HepG2 (cell line): Measurements from ENCODE around the gene SMIM45.

Experiments used
- BATF2 ChIP-seq: sonication (generic); formaldehyde crosslinking; IDR thresholded peaks from 2 replicates; pipeline ENCODE4 v1.8.0; 2022; ENCODE audit warnings: mild to moderate bottlenecking, missing genetic modification reagents, moderate library complexity
- DZIP1 ChIP-seq: sonication (generic); formaldehyde crosslinking; IDR thresholded peaks from 2 replicates; pipeline ENCODE4 v1.5.0; 2020; ENCODE audit warnings: mild to moderate bottlenecking, missing genetic modification reagents
- PATZ1 ChIP-seq: sonication (generic); formaldehyde crosslinking; IDR thresholded peaks from 2 replicates; pipeline ENCODE4 v1.4.0; 2020; ENCODE audit warnings: missing genetic modification reagents
- RNF219 ChIP-seq: sonication (generic); formaldehyde crosslinking; IDR thresholded peaks from 2 replicates; pipeline ENCODE4 v1.5.0; 2020; ENCODE audit warnings: mild to moderate bottlenecking, missing genetic modification reagents
- SMYD3 ChIP-seq: sonication (generic); formaldehyde crosslinking; IDR thresholded peaks from 2 replicates; pipeline ENCODE4 v1.8.1; 2023; ENCODE audit warnings: mild to moderate bottlenecking, missing genetic modification reagents
- ZEB1 ChIP-seq: IDR thresholded peaks from 2 replicates; pipeline ENCODE4 v1.6.1; 2012; ENCODE audit warnings: mild to moderate bottlenecking, low read depth, inconsistent platforms; ENCODE audit not compliant: insufficient replicate concordance
- ZNF10 ChIP-seq: sonication (generic); formaldehyde crosslinking; IDR thresholded peaks from 2 replicates; pipeline ENCODE4 v1.4.0; 2020; ENCODE audit warnings: mild to moderate bottlenecking, low read depth, missing genetic modification reagents, borderline replicate concordance
- ZNF276 ChIP-seq: sonication (generic); formaldehyde crosslinking; IDR thresholded peaks from 2 replicates; pipeline ENCODE4 v1.4.0; 2020; ENCODE audit warnings: mild to moderate bottlenecking, low read depth, missing genetic modification reagents
- ZNF280B ChIP-seq: sonication (generic); formaldehyde crosslinking; IDR thresholded peaks from 2 replicates; pipeline ENCODE4 v1.5.0; 2020; ENCODE audit warnings: missing genetic modification reagents, mild to moderate bottlenecking, borderline replicate concordance
- ZNF331 ChIP-seq: sonication (generic); formaldehyde crosslinking; IDR thresholded peaks from 2 replicates; pipeline ENCODE4 v1.4.0; 2020; ENCODE audit warnings: missing genetic modification reagents
- ZNF512B ChIP-seq: sonication (generic); formaldehyde crosslinking; IDR thresholded peaks from 2 replicates; pipeline ENCODE4 v1.5.1; 2020; ENCODE audit warnings: missing genetic modification reagents, mild to moderate bottlenecking, borderline replicate concordance
- ZNF589 ChIP-seq: sonication (generic); formaldehyde crosslinking; conservative IDR thresholded peaks from 2 replicates; pipeline ENCODE4 v1.8.0; 2022; ENCODE audit warnings: mild to moderate bottlenecking, moderate library complexity, missing genetic modification reagents
- ZNF7 ChIP-seq: IDR thresholded peaks from 2 replicates; pipeline ENCODE4 v1.6.1; 2016; ENCODE audit warnings: missing biosample characterization, missing genetic modification reagents

Gene SMIM45

GRCh38 chr22:41946629-41947423 is 5.1 kb upstream of the SMIM45 start, which contains the start of gene CENPM (continued):
- TF ChIP-seq SMYD3 (CRISPR knock-in tag) = peak; percentile 94
- no peak; the same call in none of the 2 replicates for TF ChIP-seq BATF2 (CRISPR knock-in tag)
- no peak for TF ChIP-seq ZNF512B (CRISPR knock-in tag)
- no peak; the same call in 1 of the 2 replicates for TF ChIP-seq ZNF280B (CRISPR knock-in tag)
- 0 out of 2 replicates have a peak, but pooled peaks have one; percentile 34 for TF ChIP-seq ZNF331 (CRISPR knock-in tag)
- no peak for TF ChIP-seq DZIP1 (CRISPR knock-in tag)
- TF ChIP-seq ZNF589 (CRISPR knock-in tag) = no peak
- 0 out of 2 replicates have a peak, but pooled peaks have one; percentile 31 for TF ChIP-seq RNF219
- no peak for TF ChIP-seq ZNF7 (CRISPR knock-in tag)
- peak; percentile 26 for TF ChIP-seq ZNF276 (CRISPR knock-in tag)
- TF ChIP-seq ZNF10 (CRISPR knock-in tag) = no peak
- TF ChIP-seq ZEB1 = no peak
- TF ChIP-seq PATZ1 (CRISPR knock-in tag) = no peak
